ENCODE measurements around the gene ANO10.

DNA sequence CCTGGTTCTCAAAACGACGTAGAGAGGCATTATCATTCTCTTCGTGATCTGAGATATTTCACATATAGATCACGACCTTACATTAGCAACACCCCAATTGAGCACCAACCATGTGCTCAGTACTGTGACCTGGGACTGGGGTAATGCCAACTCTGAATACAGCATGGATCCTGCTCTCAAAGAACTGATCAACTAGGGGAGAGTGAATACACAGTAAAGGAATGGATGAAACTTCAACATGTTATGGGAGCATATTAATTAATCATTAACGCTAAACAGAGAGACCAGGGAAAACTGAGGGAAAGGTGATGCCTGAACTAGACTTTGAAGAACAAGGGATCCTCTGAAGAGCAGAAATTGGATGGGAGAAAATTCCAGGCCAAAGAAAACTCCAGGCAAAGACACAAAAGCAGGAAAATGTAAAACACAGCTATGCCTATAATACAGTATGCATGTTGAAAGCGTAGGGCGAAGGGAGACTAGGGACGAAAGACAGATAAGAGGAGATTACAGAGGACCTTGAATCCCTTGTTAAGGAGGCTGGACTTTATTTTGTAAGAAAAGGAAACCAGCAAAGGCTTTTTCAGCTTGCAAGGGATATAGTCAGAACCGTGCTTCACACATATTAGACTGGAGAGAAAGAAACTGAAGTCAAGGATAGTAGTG, 105.7 kb downstream of the ANO10 start:
- TF ChIP-seq, protein P1, sequence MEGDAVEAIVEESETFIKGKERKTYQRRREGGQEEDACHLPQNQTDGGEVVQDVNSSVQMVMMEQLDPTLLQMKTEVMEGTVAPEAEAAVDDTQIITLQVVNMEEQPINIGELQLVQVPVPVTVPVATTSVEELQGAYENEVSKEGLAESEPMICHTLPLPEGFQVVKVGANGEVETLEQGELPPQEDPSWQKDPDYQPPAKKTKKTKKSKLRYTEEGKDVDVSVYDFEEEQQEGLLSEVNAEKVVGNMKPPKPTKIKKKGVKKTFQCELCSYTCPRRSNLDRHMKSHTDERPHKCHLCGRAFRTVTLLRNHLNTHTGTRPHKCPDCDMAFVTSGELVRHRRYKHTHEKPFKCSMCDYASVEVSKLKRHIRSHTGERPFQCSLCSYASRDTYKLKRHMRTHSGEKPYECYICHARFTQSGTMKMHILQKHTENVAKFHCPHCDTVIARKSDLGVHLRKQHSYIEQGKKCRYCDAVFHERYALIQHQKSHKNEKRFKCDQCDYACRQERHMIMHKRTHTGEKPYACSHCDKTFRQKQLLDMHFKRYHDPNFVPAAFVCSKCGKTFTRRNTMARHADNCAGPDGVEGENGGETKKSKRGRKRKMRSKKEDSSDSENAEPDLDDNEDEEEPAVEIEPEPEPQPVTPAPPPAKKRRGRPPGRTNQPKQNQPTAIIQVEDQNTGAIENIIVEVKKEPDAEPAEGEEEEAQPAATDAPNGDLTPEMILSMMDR (IDR thresholded peaks at IDR 0.05; ENCODE audit: poor library complexity, severe bottlenecking) = no peak
- TF ChIP-seq POLR2AphosphoS5 (IDR thresholded peaks at IDR 0.05) = no peak
- TF ChIP-seq RAD21 (conservative IDR thresholded peaks at IDR 0.05) = no peak
- TF ChIP-seq, protein P2, sequence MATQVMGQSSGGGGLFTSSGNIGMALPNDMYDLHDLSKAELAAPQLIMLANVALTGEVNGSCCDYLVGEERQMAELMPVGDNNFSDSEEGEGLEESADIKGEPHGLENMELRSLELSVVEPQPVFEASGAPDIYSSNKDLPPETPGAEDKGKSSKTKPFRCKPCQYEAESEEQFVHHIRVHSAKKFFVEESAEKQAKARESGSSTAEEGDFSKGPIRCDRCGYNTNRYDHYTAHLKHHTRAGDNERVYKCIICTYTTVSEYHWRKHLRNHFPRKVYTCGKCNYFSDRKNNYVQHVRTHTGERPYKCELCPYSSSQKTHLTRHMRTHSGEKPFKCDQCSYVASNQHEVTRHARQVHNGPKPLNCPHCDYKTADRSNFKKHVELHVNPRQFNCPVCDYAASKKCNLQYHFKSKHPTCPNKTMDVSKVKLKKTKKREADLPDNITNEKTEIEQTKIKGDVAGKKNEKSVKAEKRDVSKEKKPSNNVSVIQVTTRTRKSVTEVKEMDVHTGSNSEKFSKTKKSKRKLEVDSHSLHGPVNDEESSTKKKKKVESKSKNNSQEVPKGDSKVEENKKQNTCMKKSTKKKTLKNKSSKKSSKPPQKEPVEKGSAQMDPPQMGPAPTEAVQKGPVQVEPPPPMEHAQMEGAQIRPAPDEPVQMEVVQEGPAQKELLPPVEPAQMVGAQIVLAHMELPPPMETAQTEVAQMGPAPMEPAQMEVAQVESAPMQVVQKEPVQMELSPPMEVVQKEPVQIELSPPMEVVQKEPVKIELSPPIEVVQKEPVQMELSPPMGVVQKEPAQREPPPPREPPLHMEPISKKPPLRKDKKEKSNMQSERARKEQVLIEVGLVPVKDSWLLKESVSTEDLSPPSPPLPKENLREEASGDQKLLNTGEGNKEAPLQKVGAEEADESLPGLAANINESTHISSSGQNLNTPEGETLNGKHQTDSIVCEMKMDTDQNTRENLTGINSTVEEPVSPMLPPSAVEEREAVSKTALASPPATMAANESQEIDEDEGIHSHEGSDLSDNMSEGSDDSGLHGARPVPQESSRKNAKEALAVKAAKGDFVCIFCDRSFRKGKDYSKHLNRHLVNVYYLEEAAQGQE (IDR thresholded peaks at IDR 0.05; ENCODE audit: borderline replicate concordance) = no peak
- no peak for TF ChIP-seq EZH2 (IDR thresholded peaks at IDR 0.05; ENCODE audit: borderline replicate concordance, insufficient read depth, low read length, poor library complexity, severe bottlenecking)

Measured in neural cell (in vitro differentiated cells).